B cell (primary cell): ENCODE measurements around the gene KCNT1. TPM values are rescaled to one million over a fixed set of nuclear protein-coding genes. Genes with fewer than 3 reads are reported as not detected.

Source experiments
- ATAC-seq: fragments of 200-7000 bp; cut with Tn5 transposase; one replicate; pipeline ENCODE4 v1.10.0; 2021; ENCODE audit warnings: low read depth, mild to moderate bottlenecking, moderate number of reproducible peaks, moderate library complexity
- CTCF ChIA-PET: fragments of 350-600 bp; sonication (Branson Sonifier 250); formaldehyde crosslinking; loops from one replicate; lab custom pipeline; 2021; ENCODE audit warnings: antibody characterized with exemption, inconsistent platforms; lab: Charles Lee
- POLR2A ChIA-PET: fragments of 350-600 bp; sonication (Branson Sonifier 250); formaldehyde crosslinking; loops from one replicate; lab custom pipeline; 2021; ENCODE audit warnings: antibody characterized with exemption; lab: Charles Lee
- DNase-seq: peaks from one replicate; pipeline ENCODE4 v3.0.0; 2013
- H2AFZ ChIP-seq: 2 replicates; pipeline ENCODE4 v1.6.1; 2012; ENCODE audit warnings: mild to moderate bottlenecking, low read depth, low read length; ENCODE audit not compliant: insufficient read depth, poor library complexity, severe bottlenecking
- H3K27ac ChIP-seq, 2 donors: 1 replicate in 1 of 2; 2 replicates in 1 of 2; pipeline ENCODE4 v1.5.1; 2012 to 2013; ENCODE audit warnings: low read length in 2 of 2, mild to moderate bottlenecking in 2 of 2, moderate library complexity in 1 of 2
- H3K27me3 ChIP-seq, 4 experiments: fragments of 200-600 bp in 1 of 4; sonication (generic) in 1 of 4; replicated peaks in 1 of 4; 1 replicate in 2 of 4; 2 replicates in 2 of 4; pipeline versions ENCODE4 v1.6.1 to v1.7.0; 2013 to 2016; ENCODE audit warnings: low read length in 3 of 4, mild to moderate bottlenecking in 2 of 4, mixed read lengths in 1 of 4, moderate library complexity in 1 of 4; ENCODE audit not compliant: insufficient read depth in 4 of 4, control insufficient read depth in 3 of 4; ENCODE audit errors: control extremely low read depth in 1 of 4
- H3K36me3 ChIP-seq, 2 experiments: replicated peaks in 1 of 2; 1 replicate in 1 of 2; 2 replicates in 1 of 2; pipeline versions ENCODE4 v1.6.1 to v1.7.1; 2013; ENCODE audit warnings: low read length in 1 of 2; ENCODE audit not compliant: insufficient read depth in 2 of 2, control insufficient read depth in 1 of 2; ENCODE audit errors: control extremely low read depth in 1 of 2, extremely low read depth in 1 of 2
- H3K4me1 ChIP-seq, 2 donors: fragments of 200-600 bp in 1 of 2; sonication (generic) in 1 of 2; 1 replicate in 1 of 2; 2 replicates in 1 of 2; pipeline versions ENCODE4 v1.5.1 to v1.6.1; 2013 to 2017; ENCODE audit warnings: low read length in 2 of 2; ENCODE audit not compliant: control insufficient read depth in 2 of 2, insufficient read depth in 2 of 2
- H3K4me2 ChIP-seq: replicated peaks from 2 replicates; pipeline ENCODE3; 2012; ENCODE audit warnings: mild to moderate bottlenecking, low read depth, low read length; ENCODE audit not compliant: poor library complexity, severe bottlenecking
- H3K4me3 ChIP-seq, 5 experiments: fragments of 200-600 bp in 1 of 5; sonication (generic) in 1 of 5; 1 replicate in 3 of 5; 2 replicates in 2 of 5; pipeline versions ENCODE4 v1.5.1 to v1.7.0; 2011 to 2016; ENCODE audit warnings: low read length in 4 of 5, mild to moderate bottlenecking in 4 of 5, low read depth in 2 of 5, control low read depth in 1 of 5, moderate library complexity in 1 of 5; ENCODE audit not compliant: insufficient read depth in 1 of 5; ENCODE audit errors: control extremely low read depth in 1 of 5, extremely low read depth in 1 of 5
- H3K79me2 ChIP-seq: fragments of 200-600 bp; sonication (generic); one replicate; pipeline ENCODE4 v1.6.0; 2016; ENCODE audit warnings: low read length; ENCODE audit not compliant: control insufficient read depth, insufficient read depth
- H3K9ac ChIP-seq: fragments of 200-600 bp; sonication (generic); 2 replicates; pipeline ENCODE4 v1.6.1; 2017; ENCODE audit warnings: mild to moderate bottlenecking, low read length, moderate library complexity
- H3K9me3 ChIP-seq, 3 donors: one replicate each; pipeline versions ENCODE4 v1.6.1 to v1.7.1; 2013; ENCODE audit warnings: low read length in 2 of 3; ENCODE audit not compliant: control insufficient read depth in 2 of 3, insufficient read depth in 1 of 3; ENCODE audit errors: control extremely low read depth in 1 of 3
- H4K20me1 ChIP-seq: 2 replicates; pipeline ENCODE4 v1.6.0; 2012; ENCODE audit warnings: mild to moderate bottlenecking, low read length; ENCODE audit not compliant: insufficient read depth, control insufficient read depth, poor library complexity, severe bottlenecking
- H3K27ac Mint-ChIP-seq: one replicate; pipeline ENCODE4 v1.8.0; 2021; ENCODE audit warnings: mixed read lengths
- H3K27me3 Mint-ChIP-seq: one replicate; pipeline ENCODE4 v1.8.0; 2021; ENCODE audit warnings: mixed read lengths
- H3K4me1 Mint-ChIP-seq: one replicate; pipeline ENCODE4 v1.8.0; 2021; ENCODE audit warnings: mixed read lengths
- H3K4me3 Mint-ChIP-seq: one replicate; pipeline ENCODE4 v1.8.0; 2021; ENCODE audit warnings: mixed read lengths
- H3K9me3 Mint-ChIP-seq: one replicate; pipeline ENCODE4 v1.8.0; 2022; ENCODE audit warnings: mixed read lengths; ENCODE audit not compliant: insufficient read depth
- EZH2 ChIP-seq: IDR thresholded peaks from 2 replicates; pipeline ENCODE4 v1.6.1; 2012; ENCODE audit warnings: borderline replicate concordance, low read depth, mild to moderate bottlenecking, moderate library complexity, low read length; ENCODE audit not compliant: insufficient read depth, poor library complexity, severe bottlenecking
- WGBS: methylation state at CpG from one replicate; pipeline ENCODE4 v1.1.5; 2013; ENCODE audit warnings: missing lambda C conversion rate; ENCODE audit not compliant: insufficient coverage; 5-methylcytosine and 5-hydroxymethylcytosine counted together
- intact Hi-C: fragments of 100-400 bp; cut with micrococcal nuclease; formaldehyde crosslinking; loops from one replicate; pipeline ENCODE4 v1.10.0; 2022
- polyA plus RNA-seq: library from polyadenylated mRNA; depleted of rRNA; stranded (reverse); fragments of >200 nt; gene quantifications from 2 replicates; pipeline ENCODE4 v1.2.3, GENCODE V29; 2012
- total RNA-seq, 2 donors: library from RNA; stranded (reverse); fragments of 120-200 nt in 1 of 2; gene quantifications; 1 replicate in 1 of 2; 2 replicates in 1 of 2; pipeline versions ENCODE4 v1.2.3 to v1.2.4, GENCODE V29; 2013 to 2022
- TF ChIP-seq, protein P1 (sequence below): fragments of 200-600 bp; IDR thresholded peaks from one replicate; pipeline ENCODE4 v1.8.0; 2022; ENCODE audit warnings: antibody characterized with exemption, mild to moderate bottlenecking

The KCNT1 gene
- total and polyA plus RNA-seq, 2 donors (not counting 1 experiment from before 2014, with no cell fraction given) = not detected

DNA sequence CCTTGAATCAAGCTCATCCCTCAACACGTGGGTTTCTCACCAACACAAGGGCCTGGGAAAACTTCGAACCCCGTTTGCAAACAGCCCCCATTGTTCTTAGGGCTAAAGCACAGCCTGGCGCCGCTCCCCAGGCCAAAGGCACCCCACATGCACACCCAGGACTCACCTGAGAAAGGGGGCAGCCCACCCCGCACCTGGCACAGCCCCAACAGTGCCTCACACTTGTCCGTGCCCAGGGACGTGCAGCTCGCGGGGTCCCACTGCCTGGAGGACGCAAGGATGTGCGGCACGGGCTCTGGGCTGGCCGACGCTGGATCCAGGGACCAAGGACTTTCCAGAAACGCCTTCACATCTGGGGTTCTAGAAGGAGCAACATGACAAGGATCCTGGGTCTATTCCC, 5.5 kb upstream of the KCNT1 start:
- no peak overlapping the region for H3K27ac ChIP-seq
- no peak overlapping the region for H3K4me2 ChIP-seq
- H2AFZ ChIP-seq = no peak overlapping the region
- intact Hi-C loops = no loop called here
- H3K9me3 Mint-ChIP-seq = no peaks in the 10 kb centered on the region
- DNase-seq (no peak), ATAC-seq (no peak)
- H3K9ac ChIP-seq = no peak overlapping the region
- H4K20me1 ChIP-seq = no peaks in the 10 kb centered on the region
- no peak overlapping the region for H3K4me3 Mint-ChIP-seq
- no peaks in the 10 kb centered on the region for H3K27me3 Mint-ChIP-seq
- ChIA-PET CTCF (no interaction called here), POLR2A (no interaction called here)
- no peak overlapping the region for H3K27ac Mint-ChIP-seq
- whole genome bisulfite sequencing = 80% methylated on average over 16 of the region's 16 CpGs
- TF ChIP-seq EZH2 = no peak
- TF ChIP-seq, protein P1, sequence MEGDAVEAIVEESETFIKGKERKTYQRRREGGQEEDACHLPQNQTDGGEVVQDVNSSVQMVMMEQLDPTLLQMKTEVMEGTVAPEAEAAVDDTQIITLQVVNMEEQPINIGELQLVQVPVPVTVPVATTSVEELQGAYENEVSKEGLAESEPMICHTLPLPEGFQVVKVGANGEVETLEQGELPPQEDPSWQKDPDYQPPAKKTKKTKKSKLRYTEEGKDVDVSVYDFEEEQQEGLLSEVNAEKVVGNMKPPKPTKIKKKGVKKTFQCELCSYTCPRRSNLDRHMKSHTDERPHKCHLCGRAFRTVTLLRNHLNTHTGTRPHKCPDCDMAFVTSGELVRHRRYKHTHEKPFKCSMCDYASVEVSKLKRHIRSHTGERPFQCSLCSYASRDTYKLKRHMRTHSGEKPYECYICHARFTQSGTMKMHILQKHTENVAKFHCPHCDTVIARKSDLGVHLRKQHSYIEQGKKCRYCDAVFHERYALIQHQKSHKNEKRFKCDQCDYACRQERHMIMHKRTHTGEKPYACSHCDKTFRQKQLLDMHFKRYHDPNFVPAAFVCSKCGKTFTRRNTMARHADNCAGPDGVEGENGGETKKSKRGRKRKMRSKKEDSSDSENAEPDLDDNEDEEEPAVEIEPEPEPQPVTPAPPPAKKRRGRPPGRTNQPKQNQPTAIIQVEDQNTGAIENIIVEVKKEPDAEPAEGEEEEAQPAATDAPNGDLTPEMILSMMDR = no peak
- no peaks in the 10 kb centered on the region for H3K79me2 ChIP-seq
- no peaks in the 10 kb centered on the region for H3K36me3 ChIP-seq
- no peak overlapping the region for H3K4me3 ChIP-seq
- no peaks in the 10 kb centered on the region for H3K4me1 Mint-ChIP-seq
- no peaks in the 10 kb centered on the region for H3K4me1 ChIP-seq
- H3K27me3 ChIP-seq = no peaks in the 10 kb centered on the region
- H3K9me3 ChIP-seq = peaks cover 0 to under 1% (median 0%) of the 10 kb centered on the region in 3 donors

DNA sequence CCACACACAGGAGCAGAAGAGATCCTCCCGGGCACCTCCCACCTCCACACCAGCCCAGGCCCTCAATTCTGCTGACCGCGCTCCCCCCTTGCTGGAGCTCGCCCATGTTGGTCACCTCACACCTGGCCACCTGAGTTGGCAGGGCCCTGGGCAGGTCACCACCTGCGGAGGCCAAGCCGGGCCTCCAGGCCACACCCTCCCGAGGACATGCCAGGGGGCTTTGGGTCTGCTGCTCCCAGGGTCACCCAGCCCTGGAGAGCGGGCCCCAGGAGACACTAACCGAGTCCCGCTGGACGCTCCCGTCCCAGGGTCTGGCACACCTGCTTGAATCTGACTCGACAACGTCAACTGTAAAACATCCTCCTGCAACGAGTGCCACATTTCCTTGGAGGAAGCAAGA, 4.8 kb upstream of the KCNT1 start:
- no peaks in the 10 kb centered on the region for H3K4me1 Mint-ChIP-seq
- Histone ChIP-seq H3K9me3 (no peaks in the 10 kb centered on the region), H3K79me2 (no peaks in the 10 kb centered on the region), H3K4me1 (peaks cover 4 to 5% of the 10 kb centered on the region in 2 donors), H3K27me3 (peaks cover 0 to 3% (median 0%) of the 10 kb centered on the region in 4 experiments), H4K20me1 (no peaks in the 10 kb centered on the region), H3K36me3 (no peaks in the 10 kb centered on the region), H3K4me2 (no peak overlapping the region), H2AFZ (no peak overlapping the region), H3K9ac (no peak overlapping the region), H3K4me3 (no peak overlapping the region), H3K27ac (no peak overlapping the region)
- ATAC-seq = no peak
- ChIA-PET CTCF (no interaction called here), POLR2A (no interaction called here)
- intact Hi-C loops = no loop called here
- no peaks in the 10 kb centered on the region for H3K27me3 Mint-ChIP-seq
- WGBS = 89% methylated on average over 14 of the region's 15 CpGs
- no peak for DNase-seq
- no peaks in the 10 kb centered on the region for H3K9me3 Mint-ChIP-seq
- H3K27ac Mint-ChIP-seq = no peak overlapping the region
- H3K4me3 Mint-ChIP-seq = no peak overlapping the region
- TF ChIP-seq, protein P1 = no peak
- TF ChIP-seq EZH2 = no peak
